Measurements from ENCODE around the gene SCLY.

- TF ChIP-seq POLR2A (IDR thresholded peaks at IDR 0.05; ENCODE audit: control extremely low read depth in 1 of 2, low read depth in 2 of 2, low read length in 2 of 2) (no peak), ASH2L (IDR thresholded peaks at IDR 0.05; ENCODE audit: low read length) (no peak), CTCF (IDR thresholded peaks at IDR 0.05; ENCODE audit: control extremely low read depth in 1 of 3, insufficient read depth in 1 of 3, low read depth in 1 of 3, low read length in 3 of 3) (no peak), EP300 (IDR thresholded peaks at IDR 0.05; ENCODE audit: borderline replicate concordance in 1 of 2, low read depth in 2 of 2, low read length in 2 of 2) (no peak), MAX (IDR thresholded peaks at IDR 0.05) (no peak)
These were observed 20.8 kb downstream of the SCLY start for GRCh38 chr2:238081561-238081960.
